H1 (cell line): Measurements from ENCODE around the gene MRPL19. TPM values are rescaled to one million over a fixed set of nuclear protein-coding genes. Genes with fewer than 3 reads are reported as not detected.

Experiments used
- CTCF ChIA-PET: fragments of 300-600 bp; sonication (Branson Sonifier 250); formaldehyde crosslinking; loops from one replicate; lab custom pipeline; 2021; ENCODE audit not compliant: partially characterized antibody; lab: Charles Lee
- POLR2A ChIA-PET: fragments of 300-600 bp; sonication (Branson Sonifier 250); formaldehyde crosslinking; loops from one replicate; lab custom pipeline; 2021; ENCODE audit warnings: inconsistent platforms; ENCODE audit not compliant: partially characterized antibody; lab: Charles Lee
- DNase-seq, 2 experiments: peaks; one replicate each; pipeline versions ENCODE4 v3.0.0 to v3.0.0-alpha.2; 2010 to 2022; ENCODE audit warnings: low spot score in 2 of 2, low read depth in 1 of 2, mixed read lengths in 1 of 2
- FAIRE-seq: peaks from 2 replicates; lab custom pipeline; 2011; peaks lifted over from hg19 to GRCh38; lab: Jason Lieb, UNC
- H2AFZ ChIP-seq: 2 replicates; pipeline ENCODE4 v1.8.1; 2012; ENCODE audit warnings: low read length, inconsistent platforms
- H2AK5ac ChIP-seq: 2 replicates; pipeline ENCODE4 v1.6.1; 2013; ENCODE audit warnings: low read depth, low read length
- H2BK120ac ChIP-seq: replicated peaks from 2 replicates; pipeline ENCODE3; 2013; ENCODE audit warnings: low read depth, low read length, inconsistent platforms
- H2BK12ac ChIP-seq: 2 replicates; pipeline ENCODE4 v1.6.1; 2013; ENCODE audit warnings: low read depth, low read length
- H2BK15ac ChIP-seq: 2 replicates; pipeline ENCODE4 v1.6.1; 2013; ENCODE audit warnings: low read length
- H2BK20ac ChIP-seq: 2 replicates; pipeline ENCODE4 v1.6.1; 2013; ENCODE audit warnings: low read length
- H2BK5ac ChIP-seq: 2 replicates; pipeline ENCODE4 v1.6.1; 2013; ENCODE audit warnings: low read depth, low read length
- H3K14ac ChIP-seq: 2 replicates; pipeline ENCODE4 v1.6.1; 2013; ENCODE audit warnings: inconsistent platforms; ENCODE audit not compliant: insufficient read length
- H3K18ac ChIP-seq: 2 replicates; pipeline ENCODE4 v1.6.1; 2013; ENCODE audit warnings: low read length; ENCODE audit errors: extremely low read depth
- H3K23ac ChIP-seq: 2 replicates; pipeline ENCODE4 v1.6.1; 2013; ENCODE audit warnings: inconsistent platforms; ENCODE audit not compliant: insufficient read length
- H3K23me2 ChIP-seq: 2 replicates; pipeline ENCODE4 v1.6.1; 2013; ENCODE audit warnings: low read depth, low read length
- H3K27ac ChIP-seq: 2 replicates; pipeline ENCODE4 v1.6.1; 2011; ENCODE audit warnings: low read depth, low read length, inconsistent platforms
- H3K27me3 ChIP-seq, 4 experiments: replicated peaks in 1 of 4; 1 replicate in 1 of 4; 2 replicates in 3 of 4; pipeline versions ENCODE4 v1.6.1 to v1.8.1; 2011 to 2013; ENCODE audit warnings: low read length in 3 of 4, mild to moderate bottlenecking in 3 of 4, inconsistent platforms in 2 of 4, mixed read lengths in 2 of 4, moderate library complexity in 1 of 4; ENCODE audit not compliant: control insufficient read depth in 3 of 4, insufficient read depth in 3 of 4; ENCODE audit errors: extremely low read depth in 1 of 4
- H3K36me3 ChIP-seq, 4 experiments: 2 replicates each; pipeline versions ENCODE4 v1.6.1 to v1.8.1; 2011 to 2013; ENCODE audit warnings: mild to moderate bottlenecking in 4 of 4, low read length in 3 of 4, moderate library complexity in 2 of 4, control low read depth in 1 of 4, inconsistent platforms in 1 of 4; ENCODE audit not compliant: insufficient read depth in 4 of 4, control insufficient read depth in 2 of 4
- H3K4ac ChIP-seq: replicated peaks from 2 replicates; pipeline ENCODE3; 2013; ENCODE audit warnings: low read length, low read depth, mixed read lengths, inconsistent platforms; ENCODE audit not compliant: insufficient read length
- H3K4me1 ChIP-seq, 4 experiments: replicated peaks in 1 of 4; 1 replicate in 1 of 4; 2 replicates in 3 of 4; pipeline versions ENCODE4 v1.6.1 to v1.8.1; 2011 to 2013; ENCODE audit warnings: low read length in 3 of 4, inconsistent platforms in 2 of 4, mixed read lengths in 1 of 4; ENCODE audit not compliant: insufficient read depth in 4 of 4, control insufficient read depth in 3 of 4
- H3K4me2 ChIP-seq, 2 experiments: 2 replicates each; pipeline versions ENCODE4 v1.6.1 to v1.8.1; 2011 to 2013; ENCODE audit warnings: low read depth in 2 of 2, low read length in 2 of 2, control low read depth in 1 of 2, inconsistent platforms in 1 of 2, mild to moderate bottlenecking in 1 of 2; ENCODE audit not compliant: insufficient read depth in 1 of 2
- H3K4me3 ChIP-seq, 4 experiments: fragments of 200-600, 300-600 bp in 1 of 4; sonication (generic), shearing (Covaris generic), sonication (Bioruptor Twin) in 1 of 4; 2 replicates each; pipeline versions ENCODE4 v1.5.1 to v1.8.1; 2011 to 2016; ENCODE audit warnings: low read length in 4 of 4, low read depth in 3 of 4, control low read depth in 2 of 4, inconsistent platforms in 2 of 4, mild to moderate bottlenecking in 2 of 4, mixed read lengths in 1 of 4, moderate library complexity in 1 of 4; ENCODE audit not compliant: insufficient read depth in 2 of 4; ENCODE audit errors: extremely low read depth in 1 of 4
- H3K56ac ChIP-seq: replicated peaks from 2 replicates; pipeline ENCODE3; 2013; ENCODE audit warnings: low read depth, mild to moderate bottlenecking, mixed read lengths, low read length, inconsistent platforms; ENCODE audit not compliant: insufficient read length
- H3K79me1 ChIP-seq: 2 replicates; pipeline ENCODE4 v1.6.1; 2013; ENCODE audit warnings: low read depth, low read length, control low read depth
- H3K79me2 ChIP-seq, 2 experiments: 2 replicates each; pipeline versions ENCODE4 v1.6.1 to v1.8.1; 2012 to 2013; ENCODE audit warnings: low read length in 2 of 2, mild to moderate bottlenecking in 2 of 2, inconsistent platforms in 1 of 2; ENCODE audit not compliant: insufficient read depth in 2 of 2, control insufficient read depth in 1 of 2
- H3K9ac ChIP-seq, 4 experiments: replicated peaks in 1 of 4; 1 replicate in 1 of 4; 2 replicates in 3 of 4; pipeline versions ENCODE4 v1.6.1 to v1.8.1; 2011 to 2013; ENCODE audit warnings: low read depth in 3 of 4, low read length in 3 of 4, control low read depth in 2 of 4, mild to moderate bottlenecking in 2 of 4, moderate library complexity in 2 of 4, inconsistent platforms in 1 of 4; ENCODE audit errors: extremely low read depth in 1 of 4
- H3K9me3 ChIP-seq, 2 experiments: 2 replicates each; pipeline versions ENCODE4 v1.6.1 to v1.8.1; 2012 to 2013; ENCODE audit warnings: mild to moderate bottlenecking in 2 of 2, moderate library complexity in 2 of 2, control low read depth in 1 of 2, inconsistent platforms in 1 of 2, low read depth in 1 of 2, low read length in 1 of 2, mixed read lengths in 1 of 2; ENCODE audit not compliant: insufficient read depth in 2 of 2
- H4K20me1 ChIP-seq, 2 experiments: replicated peaks in 1 of 2; 2 replicates each; pipeline versions ENCODE3 to v1.8.1; 2011 to 2013; ENCODE audit warnings: inconsistent platforms in 2 of 2, low read length in 2 of 2, mild to moderate bottlenecking in 1 of 2; ENCODE audit not compliant: insufficient read depth in 2 of 2, control insufficient read depth in 1 of 2
- H4K5ac ChIP-seq: 2 replicates; pipeline ENCODE4 v1.6.1; 2013; ENCODE audit warnings: low read length, low read depth, mixed read lengths, inconsistent platforms; ENCODE audit not compliant: insufficient read length
- H4K8ac ChIP-seq: 2 replicates; pipeline ENCODE4 v1.8.0; 2013; ENCODE audit warnings: mild to moderate bottlenecking, moderate library complexity, low read length, inconsistent platforms; ENCODE audit not compliant: insufficient read depth; ENCODE audit errors: extremely low read depth
- H4K91ac ChIP-seq: replicated peaks from 2 replicates; pipeline ENCODE3; 2013; ENCODE audit warnings: low read length, mixed read lengths, inconsistent platforms; ENCODE audit not compliant: insufficient read length
- CREB1 ChIP-seq: IDR thresholded peaks from 2 replicates; pipeline ENCODE4 v1.6.1; 2012; ENCODE audit warnings: inconsistent platforms
- POLR2A ChIP-seq, 2 experiments: IDR thresholded peaks; 1 replicate in 1 of 2; 2 replicates in 1 of 2; pipeline ENCODE4 v1.6.1; 2011; ENCODE audit warnings: low read depth in 2 of 2, low read length in 2 of 2, mild to moderate bottlenecking in 2 of 2; ENCODE audit errors: control extremely low read depth in 1 of 2
- SP4 ChIP-seq: IDR thresholded peaks from 2 replicates; pipeline ENCODE4 v1.6.1; 2012; ENCODE audit warnings: low read length, inconsistent platforms
- WGBS, 2 experiments: shearing (Covaris generic) in 1 of 2; methylation state at CpG; one replicate each; pipeline versions ENCODE4 v1.1.6 to v1.1.7; 2013 to 2015; ENCODE audit warnings: low lambda C conversion rate in 2 of 2, mixed read lengths in 2 of 2, inconsistent platforms in 1 of 2, low coverage in 1 of 2, missing lambda C conversion rate in 1 of 2; ENCODE audit not compliant: insufficient replicate concordance in 2 of 2, insufficient coverage in 1 of 2, insufficient read length in 1 of 2; ENCODE audit errors: extremely low coverage in 1 of 2, missing lambda C conversion rate in 1 of 2; 5-methylcytosine and 5-hydroxymethylcytosine counted together
- polyA plus RNA-seq, 7 experiments: library from polyadenylated mRNA; depleted of rRNA in 3 of 7; stranded (reverse) in 5 of 7; unstranded in 2 of 7; fragments of >200 nt in 5 of 7; fragments of 200-250 nt in 2 of 7; gene quantifications; 1 replicate in 5 of 7; 2 replicates in 1 of 7; 4 replicates in 1 of 7; pipeline versions ENCODE4 v1.2.1 to v1.2.3, GENCODE V29; 2011 to 2013; ENCODE audit warnings: missing spikeins in 2 of 7, mixed read lengths in 2 of 7
- total RNA-seq: library from RNA; stranded (reverse); fragmentation: NEBNext Ultra II Directional; extraction: Animal tissue kit (Norgen Biotek cat#: 25700); gene quantifications from 2 replicates; pipeline ENCODE4 v1.2.1, GENCODE V29; 2021
- TF ChIP-seq, protein P1 (sequence below): IDR thresholded peaks from 2 replicates; pipeline ENCODE4 v1.6.1; 2012; ENCODE audit warnings: inconsistent platforms

The MRPL19 gene
- total and polyA plus RNA-seq, 2 of the 8 experiments (the other 6 are each of a cell fraction or from before 2014, with no cell fraction given) = 18.1 to 75.2 TPM

DNA sequence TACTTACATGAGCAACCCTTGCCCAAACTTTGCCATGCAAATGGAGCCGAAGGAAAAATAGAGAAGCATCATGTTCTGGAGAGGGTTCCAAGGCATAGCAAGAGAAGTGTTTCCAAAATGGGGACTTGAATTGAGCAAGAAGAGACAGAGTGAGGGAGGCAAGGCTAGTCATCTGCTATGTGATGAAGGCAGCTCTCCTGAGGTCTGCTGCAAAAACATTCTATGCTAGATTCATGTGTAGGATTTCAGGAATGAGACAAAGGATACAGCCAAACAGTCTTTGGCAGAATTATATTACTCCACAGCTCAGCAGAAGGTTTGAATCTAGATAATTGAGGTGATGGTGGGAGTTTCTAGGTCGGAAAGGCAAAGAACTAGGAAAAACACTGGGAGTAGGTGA lies 24.1 kb upstream of the MRPL19 start:
- ChIA-PET CTCF (interaction anchor here (0.9 to 2.6 kb wide), 3 partner anchors 10 to 18 kb away, joined by 3 to 16 read pairs (median 5); no protein-coding TSS in a partner anchor), POLR2A (no interaction called here)
- TF ChIP-seq, protein P1, sequence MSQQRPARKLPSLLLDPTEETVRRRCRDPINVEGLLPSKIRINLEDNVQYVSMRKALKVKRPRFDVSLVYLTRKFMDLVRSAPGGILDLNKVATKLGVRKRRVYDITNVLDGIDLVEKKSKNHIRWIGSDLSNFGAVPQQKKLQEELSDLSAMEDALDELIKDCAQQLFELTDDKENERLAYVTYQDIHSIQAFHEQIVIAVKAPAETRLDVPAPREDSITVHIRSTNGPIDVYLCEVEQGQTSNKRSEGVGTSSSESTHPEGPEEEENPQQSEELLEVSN = no peak
- TF ChIP-seq SP4 (no peak), CREB1 (no peak), POLR2A (IDR thresholded peaks at IDR 0.05; ENCODE audit: control extremely low read depth in 1 of 2, low read depth in 2 of 2, low read length in 2 of 2) (no peak)

More for the DNA sequence above, 24.1 kb upstream of the MRPL19 start:
- H2BK20ac ChIP-seq = no peak overlapping the region
- no peak overlapping the region for H2BK120ac ChIP-seq
- H3K18ac ChIP-seq = no peak overlapping the region
- no peak for FAIRE-seq
- no peak overlapping the region for H3K4me3 ChIP-seq
- H3K27me3 ChIP-seq = no peaks in the 10 kb centered on the region
- no peaks in the 10 kb centered on the region for H3K4me1 ChIP-seq
- H4K20me1 ChIP-seq = no peaks in the 10 kb centered on the region
- H2BK5ac ChIP-seq = no peak overlapping the region
- no peak overlapping the region for H3K23ac ChIP-seq
- H2AK5ac ChIP-seq = no peak overlapping the region
- H3K14ac ChIP-seq = no peak overlapping the region
- WGBS, 2 experiments = 89% methylated on average over 2 of the region's 2 CpGs; no CpG with 5 or more reads in 1 of the 2 experiments
- no peak overlapping the region for H3K56ac ChIP-seq
- H4K5ac ChIP-seq = no peak overlapping the region
- H3K36me3 ChIP-seq = no peaks in the 10 kb centered on the region
- no peak overlapping the region for H3K4me2 ChIP-seq
- H2BK12ac ChIP-seq = no peak overlapping the region
- H3K23me2 ChIP-seq = no peaks in the 10 kb centered on the region
- H3K9ac ChIP-seq = no peak overlapping the region
- H3K79me1 ChIP-seq = no peaks in the 10 kb centered on the region
- H3K79me2 ChIP-seq = no peaks in the 10 kb centered on the region
- no peak overlapping the region for H3K27ac ChIP-seq
- H3K4ac ChIP-seq = no peak overlapping the region
- H2AFZ ChIP-seq = no peak overlapping the region
- no peak overlapping the region for H4K91ac ChIP-seq
- H3K9me3 ChIP-seq = no peaks in the 10 kb centered on the region
- no peak for DNase-seq
- H2BK15ac ChIP-seq = no peak overlapping the region
- H4K8ac ChIP-seq = no peak overlapping the region
